BE2C (cell line): ENCODE measurements around the gene EMC8.

Experiments
- DNase-seq: peaks from one replicate; pipeline ENCODE4 v3.0.0-alpha.2; 2020
- H3K27me3 ChIP-seq: fragments of 250-450 bp; sonication (Bioruptor Pico); 2 replicates; pipeline ENCODE4 v1.5.1; 2020; ENCODE audit warnings: mild to moderate bottlenecking
- H3K36me3 ChIP-seq: fragments of 250-450 bp; sonication (Bioruptor Pico); 2 replicates; pipeline ENCODE4 v1.5.1; 2020; ENCODE audit warnings: mild to moderate bottlenecking
- H3K4me1 ChIP-seq: fragments of 250-450 bp; sonication (Bioruptor Pico); 2 replicates; pipeline ENCODE4 v1.5.1; 2020
- H3K4me3 ChIP-seq: 2 replicates; pipeline ENCODE4 v1.5.1; 2011; ENCODE audit warnings: low read depth, low read length
- H3K9me3 ChIP-seq: fragments of 250-450 bp; sonication (Bioruptor Pico); 2 replicates; pipeline ENCODE4 v1.5.1; 2020
- CTCF ChIP-seq: IDR thresholded peaks from 2 replicates; pipeline ENCODE4 v1.5.1; 2012; ENCODE audit warnings: mild to moderate bottlenecking, low read depth, low read length

Gene EMC8

GRCh38 chr16:85845266-85845665 is 45.9 kb upstream of the EMC8 start:
- H3K27me3 ChIP-seq = peaks cover 74% of the 10 kb centered on the region
- H3K36me3 ChIP-seq = no peaks in the 10 kb centered on the region
- no peaks in the 10 kb centered on the region for H3K4me1 ChIP-seq
- DNase-seq = no peak
- no peak for TF ChIP-seq CTCF
- no peaks in the 10 kb centered on the region for H3K9me3 ChIP-seq
- H3K4me3 ChIP-seq = no peak overlapping the region

GRCh38 chr16:85844786-85845185 is 45.4 kb upstream of the EMC8 start:
- H3K4me3 ChIP-seq = no peak overlapping the region
- H3K9me3 ChIP-seq = no peaks in the 10 kb centered on the region
- no peaks in the 10 kb centered on the region for H3K4me1 ChIP-seq
- H3K27me3 ChIP-seq = peaks cover 73% of the 10 kb centered on the region
- no peak for DNase-seq
- no peaks in the 10 kb centered on the region for H3K36me3 ChIP-seq
- no peak for TF ChIP-seq CTCF

GRCh38 chr16:85844169-85844481 is 44.8 kb upstream of the EMC8 start:
- peaks cover 70% of the 10 kb centered on the region for H3K27me3 ChIP-seq
- H3K9me3 ChIP-seq = no peaks in the 10 kb centered on the region
- DNase-seq = no peak
- H3K36me3 ChIP-seq = no peaks in the 10 kb centered on the region
- H3K4me3 ChIP-seq = no peak overlapping the region
- no peak for TF ChIP-seq CTCF
- no peaks in the 10 kb centered on the region for H3K4me1 ChIP-seq

GRCh38 chr16:85843471-85844168 is 44.3 kb upstream of the EMC8 start:
- no peaks in the 10 kb centered on the region for H3K36me3 ChIP-seq
- H3K9me3 ChIP-seq = no peaks in the 10 kb centered on the region
- no peaks in the 10 kb centered on the region for H3K4me1 ChIP-seq
- H3K27me3 ChIP-seq = peaks cover 66% of the 10 kb centered on the region
- H3K4me3 ChIP-seq = no peak overlapping the region
- no peak for TF ChIP-seq CTCF
- DNase-seq = no peak

GRCh38 chr16:85842848-85843247 is 43.5 kb upstream of the EMC8 start:
- Histone ChIP-seq H3K4me3 (no peak overlapping the region), H3K27me3 (peaks cover 65% of the 10 kb centered on the region), H3K36me3 (no peaks in the 10 kb centered on the region), H3K4me1 (no peaks in the 10 kb centered on the region), H3K9me3 (no peaks in the 10 kb centered on the region; the same call in 1 of the 2 replicates)
- no peak for DNase-seq
- no peak for TF ChIP-seq CTCF

- Histone ChIP-seq H3K27me3 (peaks cover 65% of the 10 kb centered on the region), H3K4me1 (no peaks in the 10 kb centered on the region), H3K9me3 (no peaks in the 10 kb centered on the region; the same call in 1 of the 2 replicates), H3K4me3 (no peak overlapping the region), H3K36me3 (no peaks in the 10 kb centered on the region)
- TF ChIP-seq CTCF = no peak
- DNase-seq = no peak
These were observed 43.1 kb upstream of the EMC8 start for GRCh38 chr16:85842435-85842834.
